Measurements from ENCODE around the gene HOXC9.
A peak's percentile ranks its signal among the peaks of the same experiment; 100 is the strongest.

HOXC9 gene

GRCh38 chr12:53988541-53989226, 11.3 kb upstream of the HOXC9 start:
- no peak for DNase-seq (ENCODE audit: low spot score)

GRCh38 chr12:53989227-53990113, 10.5 kb upstream of the HOXC9 start:
- peak; percentile 36 for DNase-seq (ENCODE audit: low spot score)

- no peak for DNase-seq (ENCODE audit: low spot score)
Measured at GRCh38 chr12:53990311-53991076, 9.5 kb upstream of the HOXC9 start.

- DNase-seq (ENCODE audit: low spot score), result no peak
Measured at GRCh38 chr12:53991077-53991460, 8.9 kb upstream of the HOXC9 start.

- no peak for DNase-seq (ENCODE audit: low spot score)
Measured at GRCh38 chr12:53992377-53992889, 7.5 kb upstream of the HOXC9 start.

GRCh38 chr12:53993162-53994008, 6.6 kb upstream of the HOXC9 start:
- DNase-seq (ENCODE audit: low spot score), result no peak

GRCh38 chr12:53994009-53994263, 6.0 kb upstream of the HOXC9 start:
- DNase-seq (ENCODE audit: low spot score), result no peak

GRCh38 chr12:53994264-53995001, 5.5 kb upstream of the HOXC9 start:
- no peak for DNase-seq (ENCODE audit: low spot score)

- DNase-seq (ENCODE audit: low spot score), result no peak
Measured at GRCh38 chr12:53995002-53995377, 5.0 kb upstream of the HOXC9 start.

- no peak for DNase-seq (ENCODE audit: low spot score)
Measured at GRCh38 chr12:53995378-53996239, 4.4 kb upstream of the HOXC9 start.

- DNase-seq (ENCODE audit: low spot score), result no peak
Measured at GRCh38 chr12:53996240-53997203, 3.4 kb upstream of the HOXC9 start.

- DNase-seq (ENCODE audit: low spot score), result no peak
Measured at GRCh38 chr12:53997204-53998109, 2.5 kb upstream of the HOXC9 start.

- no peak for DNase-seq (ENCODE audit: low spot score)
Measured at GRCh38 chr12:53998110-53998899, 1.7 kb upstream of the HOXC9 start.

GRCh38 chr12:53998900-53999236, 1.1 kb upstream of the HOXC9 start:
- DNase-seq (ENCODE audit: low spot score), result no peak

GRCh38 chr12:53999559-54000115, 324 bp upstream of the HOXC9 start:
- DNase-seq (ENCODE audit: low spot score), result peak; percentile 42

- no peak for DNase-seq (ENCODE audit: low spot score)
Measured at GRCh38 chr12:54001283-54002187, 1.6 kb downstream of the HOXC9 start.
